CD4-positive, alpha-beta T cell treated with Interferon alpha-2 for 1 hour (primary cell): Measurements from ENCODE around the gene WDR70.
A peak's percentile ranks its signal among the peaks of the same experiment; 100 is the strongest.
"Not testable (repeated sequence)": the region's sequence is repeated elsewhere in the genome, so short reads cannot be mapped to it uniquely, and the experiment has no call there.

Experiments
- DNase-seq, 2 donors: peaks; one replicate each; pipeline ENCODE4 v3.0.0-alpha.2; 2020 to 2022

Gene WDR70

GRCh38 chr5:37771731-37772130, 392.6 kb downstream of the WDR70 start:
- no peak for DNase-seq

DNA sequence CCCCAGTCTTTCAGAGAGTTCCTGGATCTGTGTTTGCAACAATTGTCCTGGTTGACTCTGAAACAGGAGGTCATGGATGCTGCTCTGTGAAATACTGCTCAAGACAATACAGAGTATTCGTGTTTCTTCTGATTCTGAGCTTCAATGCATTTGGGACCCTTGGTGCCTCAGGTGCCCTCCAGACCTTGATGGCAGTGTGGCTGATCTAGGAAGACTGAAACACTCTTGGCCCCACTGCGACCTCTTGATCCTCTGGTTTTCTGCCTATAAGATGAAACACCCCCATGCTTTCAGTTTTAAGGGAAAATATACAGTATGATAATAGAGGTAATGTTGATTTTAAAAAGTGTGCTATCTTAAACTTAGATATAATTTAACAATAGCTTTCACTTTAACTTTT, 393.1 kb downstream of the WDR70 start:
- DNase-seq, result no peak

GRCh38 chr5:37773809-37774208, 394.7 kb downstream of the WDR70 start:
- DNase-seq, result no peak

- peak in 1 of 2 donors; percentile 3 for DNase-seq
These were observed 395.9 kb downstream of the WDR70 start for GRCh38 chr5:37774912-37775483.

- no peak for DNase-seq
These were observed 397.7 kb downstream of the WDR70 start for GRCh38 chr5:37776826-37777225.

- no peak for DNase-seq
These were observed 398.5 kb downstream of the WDR70 start for GRCh38 chr5:37777432-37778130.

GRCh38 chr5:37781409-37781808, 402.3 kb downstream of the WDR70 start:
- not testable (repeated sequence) for DNase-seq

GRCh38 chr5:37786416-37786815, 407.3 kb downstream of the WDR70 start:
- no peak for DNase-seq

DNA sequence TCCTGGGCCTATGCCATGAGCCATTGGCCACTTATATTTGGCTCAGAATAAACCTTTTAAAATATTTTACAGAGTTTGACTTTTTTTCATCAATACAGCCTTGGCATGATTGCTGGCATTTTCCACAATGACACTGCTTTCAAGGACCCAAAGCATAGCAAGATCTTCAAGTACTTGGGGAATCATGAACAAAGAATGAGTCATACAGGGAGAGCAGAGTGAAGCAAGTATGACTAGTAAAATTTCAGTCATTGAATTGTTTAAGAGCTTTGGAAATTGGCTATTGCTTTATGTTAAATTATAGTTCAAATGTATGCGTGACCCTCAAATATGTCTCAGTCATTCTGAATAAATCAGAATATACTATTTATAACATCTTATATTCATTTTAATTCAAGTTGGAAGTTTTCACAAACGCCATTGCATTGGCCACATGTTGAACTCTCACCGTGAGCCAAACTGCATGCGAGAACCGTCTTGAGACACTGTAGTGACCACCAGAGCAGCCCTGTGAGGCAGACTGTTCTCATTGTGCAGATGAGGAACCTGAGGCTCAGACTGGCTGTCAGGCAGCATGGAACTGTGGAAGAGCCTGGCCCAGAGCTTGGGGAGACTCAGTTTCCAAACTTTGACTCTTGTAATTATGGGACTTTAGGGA, 407.9 kb downstream of the WDR70 start:
- no peak for DNase-seq

GRCh38 chr5:37787742-37788141, 408.6 kb downstream of the WDR70 start:
- DNase-seq, result no peak

- no peak for DNase-seq
These were observed 410.9 kb downstream of the WDR70 start for GRCh38 chr5:37789991-37790390.

DNA sequence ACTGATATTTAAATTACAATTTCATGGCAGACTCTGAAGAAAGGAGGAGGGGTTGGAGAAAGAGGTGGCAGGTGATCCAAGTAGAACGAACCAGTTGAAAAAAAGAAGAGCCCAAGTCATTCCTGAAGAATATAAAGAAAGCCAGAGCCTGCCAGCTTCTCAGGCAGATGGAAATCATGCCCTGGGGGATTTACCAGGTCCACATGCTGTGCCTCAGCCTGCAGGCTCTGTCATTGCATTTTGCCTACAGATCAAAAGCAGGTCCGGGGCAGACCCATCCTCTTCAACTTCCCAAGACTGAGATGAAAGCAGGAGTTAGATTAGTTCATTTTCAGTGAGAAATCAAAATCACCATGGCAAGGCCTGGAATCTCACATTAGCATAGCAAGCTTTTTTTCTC, 412.2 kb downstream of the WDR70 start:
- DNase-seq, result no peak

- DNase-seq, result no peak
These were observed 414.0 kb downstream of the WDR70 start for GRCh38 chr5:37792975-37793631.

GRCh38 chr5:37795292-37795691, 416.2 kb downstream of the WDR70 start:
- not testable (repeated sequence) for DNase-seq

DNA sequence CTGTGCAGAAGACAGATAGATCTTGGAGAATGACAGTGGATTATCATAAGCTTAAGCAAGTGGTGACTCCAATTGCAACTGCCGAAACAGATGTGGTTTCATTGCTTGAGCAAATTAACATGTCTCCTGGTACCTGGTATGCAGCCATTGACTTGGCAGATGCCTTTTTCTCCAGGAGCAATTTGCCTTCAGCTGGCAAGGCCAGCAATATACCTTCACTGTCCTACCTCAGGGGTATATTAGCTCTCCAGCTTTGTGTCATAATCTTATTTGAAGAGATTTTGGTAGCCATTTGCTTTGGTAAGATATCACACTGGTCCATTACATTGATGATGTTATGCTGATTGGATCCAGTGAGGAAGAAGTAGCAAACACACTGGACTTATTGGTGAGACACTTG, 417.3 kb downstream of the WDR70 start:
- DNase-seq, result not testable (repeated sequence)

GRCh38 chr5:37799865-37800421, 420.8 kb downstream of the WDR70 start:
- DNase-seq, result no peak

DNA sequence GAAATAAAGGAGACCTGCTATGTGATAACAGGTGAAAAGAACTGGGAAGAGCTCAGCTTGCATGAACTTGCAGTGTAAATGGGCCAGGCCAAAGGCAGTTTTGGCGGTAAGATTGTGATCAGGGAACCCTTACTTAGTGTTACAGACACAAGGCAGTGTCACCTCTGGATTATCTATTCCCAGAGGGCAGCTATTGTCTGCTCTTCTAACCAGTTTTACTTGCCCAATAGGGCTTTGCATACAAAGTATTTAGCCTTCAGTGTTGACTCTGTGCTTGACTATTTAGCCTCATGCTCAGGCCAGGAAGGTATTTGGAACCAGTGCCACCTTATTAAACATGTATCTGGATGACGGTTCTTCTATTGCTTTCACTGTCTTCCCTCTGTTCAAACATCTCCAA, 422.4 kb downstream of the WDR70 start:
- no peak for DNase-seq
